CD4-positive, CD25-positive, alpha-beta regulatory T cell (primary cell): ENCODE measurements around the gene IL31. TPM values are rescaled to one million over a fixed set of nuclear protein-coding genes. Genes with fewer than 3 reads are reported as not detected.

Experiments used
- ATAC-seq, 2 donors: fragments of 150-1000 bp; cut with Tn5 transposase; one replicate each; pipeline ENCODE4 v1.10.0; 2021; ENCODE audit warnings: low read depth in 2 of 2, moderate number of reproducible peaks in 2 of 2, moderate library complexity in 1 of 2
- DNase-seq, 3 donors: peaks; one replicate each; pipeline versions ENCODE4 v3.0.0 to v3.0.0-alpha.2; 2012 to 2022; ENCODE audit warnings: mixed read lengths in 1 of 3
- H3K27ac ChIP-seq: one replicate; pipeline ENCODE4 v1.7.0; 2013; ENCODE audit warnings: mild to moderate bottlenecking, low read length; ENCODE audit not compliant: insufficient read depth, poor library complexity, severe bottlenecking
- H3K27me3 ChIP-seq: one replicate; pipeline ENCODE4 v1.7.0; 2013; ENCODE audit warnings: low read length; ENCODE audit not compliant: control insufficient read depth, insufficient read depth
- H3K36me3 ChIP-seq: one replicate; pipeline ENCODE4 v1.7.0; 2013; ENCODE audit warnings: mild to moderate bottlenecking, low read length, moderate library complexity; ENCODE audit not compliant: control insufficient read depth, insufficient read depth
- H3K4me1 ChIP-seq: 2 replicates; pipeline ENCODE4 v1.7.0; 2013; ENCODE audit warnings: mild to moderate bottlenecking, low read length; ENCODE audit not compliant: insufficient read depth, control insufficient read depth, poor library complexity, severe bottlenecking
- H3K4me3 ChIP-seq: one replicate; pipeline ENCODE4 v1.7.0; 2013; ENCODE audit warnings: low read depth, mild to moderate bottlenecking, low read length, moderate library complexity
- H3K9me3 ChIP-seq, 2 experiments: 1 replicate in 1 of 2; 2 replicates in 1 of 2; pipeline ENCODE4 v1.7.0; 2013; ENCODE audit warnings: low read length in 2 of 2, mild to moderate bottlenecking in 1 of 2, moderate library complexity in 1 of 2; ENCODE audit not compliant: control insufficient read depth in 2 of 2
- H3K27ac Mint-ChIP-seq, 3 donors: one replicate each; pipeline ENCODE4 v1.8.0; 2020 to 2022; ENCODE audit warnings: mild to moderate bottlenecking in 3 of 3, mixed read lengths in 3 of 3, moderate library complexity in 2 of 3
- H3K27me3 Mint-ChIP-seq: one replicate; pipeline ENCODE4 v1.8.0; 2022; ENCODE audit warnings: mild to moderate bottlenecking, mixed read lengths
- H3K36me3 Mint-ChIP-seq: one replicate; pipeline ENCODE4 v1.8.0; 2020; ENCODE audit warnings: mixed read lengths
- H3K4me1 Mint-ChIP-seq, 4 donors: one replicate each; pipeline ENCODE4 v1.8.0; 2020 to 2022; ENCODE audit warnings: mixed read lengths in 4 of 4, mild to moderate bottlenecking in 1 of 4
- H3K4me3 Mint-ChIP-seq, 4 donors: one replicate each; pipeline ENCODE4 v1.8.0; 2020 to 2022; ENCODE audit warnings: mild to moderate bottlenecking in 4 of 4, mixed read lengths in 4 of 4, moderate library complexity in 3 of 4
- H3K9me3 Mint-ChIP-seq, 7 donors: one replicate each; pipeline ENCODE4 v1.8.0; 2020 to 2022; ENCODE audit warnings: mixed read lengths in 7 of 7, mild to moderate bottlenecking in 3 of 7, moderate library complexity in 2 of 7
- polyA plus RNA-seq, 4 donors: library from polyadenylated mRNA; unstranded; fragments of 300-500 nt; fragmentation: Illumina TruSeq; gene quantifications; one replicate each; pipeline ENCODE4 v1.2.3, GENCODE V29; 2021
- total RNA-seq: library from RNA; stranded (reverse); gene quantifications from one replicate; pipeline ENCODE4 v1.2.3, GENCODE V29; 2022

Gene IL31
- total and polyA plus RNA-seq, 5 donors from 2014 or later = not detected

DNA sequence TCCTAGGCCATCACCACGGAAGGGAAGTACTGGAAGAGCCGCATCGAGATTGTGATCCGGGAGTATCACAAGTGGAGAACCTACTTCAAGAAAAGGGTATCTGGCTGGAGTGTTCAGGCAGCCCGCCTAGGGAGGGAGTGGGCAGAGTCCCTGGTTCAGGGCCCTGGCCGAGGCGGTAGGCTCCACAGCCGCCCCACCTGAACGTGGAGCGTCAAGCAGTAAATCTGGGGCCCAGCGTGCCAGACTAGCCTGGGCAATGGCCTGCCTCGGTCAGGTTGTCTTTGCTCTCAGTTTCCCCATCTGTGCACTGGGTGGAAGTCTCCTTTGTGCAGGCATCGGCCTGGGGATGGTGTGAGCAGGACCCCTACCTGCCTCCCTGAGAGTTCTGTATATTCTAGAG, 44.9 kb downstream of the IL31 start:
- Histone ChIP-seq H3K9me3 (no peaks in the 10 kb centered on the region), H3K27ac (no peak overlapping the region), H3K4me1 (no peaks in the 10 kb centered on the region), H3K4me3 (no peak overlapping the region), H3K27me3 (no peaks in the 10 kb centered on the region), H3K36me3 (peaks cover 61% of the 10 kb centered on the region)
- Mint-ChIP-seq H3K9me3 (no peaks in the 10 kb centered on the region), H3K27ac (no peak overlapping the region), H3K27me3 (no peaks in the 10 kb centered on the region), H3K4me3 (no peak overlapping the region), H3K36me3 (peaks cover 10% of the 10 kb centered on the region), H3K4me1 (peaks cover 0 to 6% (median 5%) of the 10 kb centered on the region in 4 donors)
- DNase-seq = no peak
- no peak for ATAC-seq

DNA sequence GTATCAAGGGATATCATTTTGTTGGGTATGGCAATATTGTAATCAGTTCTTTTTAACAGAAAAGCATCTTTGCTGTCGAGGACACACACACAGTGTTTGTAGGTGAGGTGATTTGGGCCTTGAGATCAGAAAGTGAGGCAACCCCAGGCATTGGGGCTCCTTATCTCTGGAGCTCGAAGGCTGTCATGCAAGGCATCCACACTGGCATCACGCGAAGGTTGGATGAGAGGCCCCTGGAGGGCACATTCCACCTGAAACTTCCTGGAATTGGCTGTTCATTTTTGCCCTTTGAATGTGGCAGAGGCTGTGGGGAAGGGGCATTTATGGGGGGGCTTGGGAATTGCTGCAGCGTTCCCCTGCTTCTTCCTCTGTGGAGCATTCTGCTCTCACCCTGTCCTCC, 45.5 kb downstream of the IL31 start:
- H3K9me3 Mint-ChIP-seq = no peaks in the 10 kb centered on the region
- no peak for ATAC-seq

DNA sequence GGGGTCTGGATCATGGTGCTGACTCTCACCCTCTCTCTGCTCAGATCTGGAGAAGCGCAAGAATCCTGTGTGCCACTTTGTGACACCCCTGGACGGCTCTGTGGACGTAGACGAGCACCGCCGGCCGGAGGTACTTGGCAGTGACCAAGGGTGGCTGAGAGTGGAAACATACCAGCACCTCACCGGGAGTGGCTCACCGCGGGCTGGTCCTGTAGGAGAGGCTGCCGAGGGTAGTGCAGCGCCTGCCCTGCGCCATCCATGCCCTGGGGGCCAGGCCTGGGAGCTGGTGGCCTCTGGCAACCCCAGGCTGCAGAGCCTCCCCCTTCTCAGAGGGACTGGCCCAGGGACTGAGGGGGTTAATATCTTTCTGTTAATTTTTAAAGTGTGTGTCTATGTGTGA, 46.2 kb downstream of the IL31 start:
- Mint-ChIP-seq H3K27ac (no peak overlapping the region), H3K4me3 (no peak overlapping the region), H3K36me3 (peaks cover 5% of the 10 kb centered on the region), H3K4me1 (peaks cover 5 to 17% (median 10%) of the 10 kb centered on the region in 4 donors), H3K27me3 (no peaks in the 10 kb centered on the region), H3K9me3 (no peaks in the 10 kb centered on the region)
- Histone ChIP-seq H3K36me3 (peaks cover 49% of the 10 kb centered on the region), H3K27me3 (no peaks in the 10 kb centered on the region), H3K4me3 (no peak overlapping the region), H3K27ac (no peak overlapping the region), H3K4me1 (peaks cover 6% of the 10 kb centered on the region), H3K9me3 (no peaks in the 10 kb centered on the region)
- no peak for ATAC-seq
- DNase-seq = no peak

More for the DNA sequence above, 45.5 kb downstream of the IL31 start:
- Histone ChIP-seq H3K4me1 (no peaks in the 10 kb centered on the region), H3K9me3 (no peaks in the 10 kb centered on the region), H3K27me3 (no peaks in the 10 kb centered on the region), H3K27ac (no peak overlapping the region), H3K4me3 (no peak overlapping the region), H3K36me3 (peaks cover 55% of the 10 kb centered on the region)
- H3K4me1 Mint-ChIP-seq = peaks cover 0 to 11% (median 5%) of the 10 kb centered on the region in 4 donors
- peaks cover 5% of the 10 kb centered on the region for H3K36me3 Mint-ChIP-seq
- no peaks in the 10 kb centered on the region for H3K27me3 Mint-ChIP-seq
- no peak overlapping the region for H3K27ac Mint-ChIP-seq
- H3K4me3 Mint-ChIP-seq = no peak overlapping the region
- no peak for DNase-seq

DNA sequence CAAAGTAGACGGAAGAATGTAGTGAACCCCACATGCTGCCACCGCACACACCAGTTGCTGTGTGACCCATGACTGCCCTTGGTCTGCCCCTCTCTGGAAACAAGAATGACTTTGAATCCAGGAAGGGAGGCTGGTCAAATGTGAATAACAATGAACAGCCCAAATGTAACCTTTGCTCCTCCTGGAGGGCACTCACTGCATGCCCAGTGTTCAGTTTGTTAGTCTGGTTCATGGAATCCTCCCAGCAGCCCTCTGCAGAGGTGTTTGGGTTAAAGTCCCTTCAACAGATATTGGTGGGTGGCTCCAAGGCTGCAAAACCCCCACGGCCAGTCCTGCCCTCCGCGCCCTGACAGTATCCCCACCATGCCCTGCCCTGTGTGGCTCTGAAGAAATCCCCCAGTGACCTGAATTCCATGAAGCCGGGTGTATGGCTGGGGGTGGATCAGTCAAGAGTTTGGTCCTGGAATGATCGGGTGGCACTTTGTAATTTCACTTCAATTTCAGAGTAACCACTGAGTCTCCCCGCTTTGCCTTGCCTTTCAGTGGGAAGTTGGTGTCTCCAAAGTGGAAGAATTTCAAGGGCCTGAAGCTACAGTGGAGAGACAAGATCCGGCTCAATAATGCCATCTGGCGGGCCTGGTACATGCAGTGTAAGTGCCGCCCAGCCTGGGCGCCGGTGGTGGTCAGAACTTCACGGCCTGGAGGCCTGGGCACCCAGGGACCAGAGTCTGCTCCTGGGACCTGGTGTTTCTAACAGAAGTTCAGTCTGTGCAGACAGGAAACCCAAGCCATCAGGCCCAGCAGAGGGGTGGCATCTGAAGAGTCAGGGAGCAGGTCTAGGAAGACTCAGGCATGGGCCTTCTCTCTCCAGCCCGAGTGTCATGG, 47.1 kb downstream of the IL31 start:
- ATAC-seq = no peak
- Histone ChIP-seq H3K36me3 (peaks cover 43% of the 10 kb centered on the region), H3K9me3 (no peaks in the 10 kb centered on the region), H3K27ac (no peak overlapping the region), H3K27me3 (no peaks in the 10 kb centered on the region), H3K4me3 (no peak overlapping the region), H3K4me1 (peaks cover 8% of the 10 kb centered on the region)
- peaks cover 6 to 20% (median 13%) of the 10 kb centered on the region in 4 donors for H3K4me1 Mint-ChIP-seq
- H3K27me3 Mint-ChIP-seq = no peaks in the 10 kb centered on the region
- H3K9me3 Mint-ChIP-seq = no peaks in the 10 kb centered on the region
- DNase-seq = no peak
- H3K27ac Mint-ChIP-seq = peak overlapping the region in 2 of 3 donors; percentile 12 to 59
- H3K4me3 Mint-ChIP-seq = no peak overlapping the region
- peaks cover 5% of the 10 kb centered on the region for H3K36me3 Mint-ChIP-seq

DNA sequence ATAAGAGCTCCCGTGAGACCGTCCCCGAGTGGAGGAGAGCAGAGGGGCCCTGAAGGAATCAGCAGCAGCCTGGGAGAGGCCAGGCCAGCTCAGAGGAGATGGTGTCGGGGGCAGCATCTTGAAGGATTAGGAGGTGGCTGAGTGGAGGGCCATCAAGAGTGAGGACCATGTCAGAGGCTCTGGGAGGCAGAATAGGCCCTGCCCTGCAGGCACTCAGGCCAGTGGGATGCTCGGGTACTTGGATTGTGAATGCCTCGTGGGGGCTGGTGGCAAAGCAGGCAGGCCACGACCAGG, 47.7 kb downstream of the IL31 start:
- Mint-ChIP-seq H3K27me3 (no peaks in the 10 kb centered on the region), H3K4me3 (no peak overlapping the region), H3K9me3 (no peaks in the 10 kb centered on the region), H3K36me3 (peaks cover 5% of the 10 kb centered on the region), H3K27ac (peak overlapping the region in 1 of 3 donors; percentile 52), H3K4me1 (peaks cover 9 to 27% (median 18%) of the 10 kb centered on the region in 4 donors)
- Histone ChIP-seq H3K27ac (no peak overlapping the region), H3K9me3 (no peaks in the 10 kb centered on the region), H3K27me3 (no peaks in the 10 kb centered on the region), H3K4me3 (no peak overlapping the region), H3K4me1 (peaks cover 13% of the 10 kb centered on the region), H3K36me3 (peaks cover 39% of the 10 kb centered on the region)
- ATAC-seq (no peak), DNase-seq (no peak)

DNA sequence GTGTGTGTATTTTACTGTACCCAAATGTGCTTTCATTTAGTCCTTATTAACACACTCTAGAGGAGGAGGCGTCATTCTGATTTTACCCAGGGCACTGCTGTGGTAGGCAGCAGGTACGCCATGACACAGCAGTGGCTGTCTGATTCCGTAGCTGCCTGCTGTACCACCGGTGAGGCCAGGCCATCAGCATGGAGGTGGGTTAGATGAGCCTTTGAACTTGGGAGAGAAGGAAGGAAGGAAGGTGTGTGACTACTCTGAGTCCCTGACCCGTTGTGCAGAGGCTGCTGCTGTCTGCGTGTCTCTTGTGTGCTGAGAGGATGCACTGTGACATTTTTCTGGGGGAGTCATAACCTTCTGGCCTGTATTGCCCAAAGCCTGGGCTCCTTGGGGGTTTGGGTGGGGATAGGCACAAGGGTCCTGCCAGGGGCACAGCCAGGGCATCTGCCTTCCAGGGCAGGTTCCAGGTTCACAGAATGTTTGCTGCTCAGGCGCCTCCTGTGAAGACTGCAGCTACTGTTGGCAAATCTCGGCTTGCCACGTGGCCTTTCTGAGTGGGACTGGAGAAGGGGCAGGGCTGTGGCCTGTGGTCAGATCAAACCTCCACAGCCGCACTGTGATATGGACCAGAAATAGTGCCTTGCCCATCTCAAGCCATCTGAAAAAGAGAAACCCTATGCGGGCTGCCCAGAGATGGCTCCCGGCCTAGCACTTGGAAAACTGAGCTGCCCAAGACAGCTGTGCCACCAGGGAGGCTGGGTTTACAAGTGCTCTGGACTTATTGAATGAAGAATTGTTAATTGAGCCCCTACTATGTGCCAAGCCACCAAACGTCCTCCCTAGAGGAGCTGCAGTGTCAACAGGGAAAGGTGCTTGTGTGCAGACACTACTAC, 48.3 kb downstream of the IL31 start:
- DNase-seq (no peak), ATAC-seq (no peak)
- Mint-ChIP-seq H3K4me3 (no peak overlapping the region), H3K27ac (peak overlapping the region in 2 of 3 donors; percentile 52 to 71), H3K9me3 (no peaks in the 10 kb centered on the region), H3K4me1 (peaks cover 9 to 28% (median 18%) of the 10 kb centered on the region in 4 donors), H3K36me3 (peaks cover 5% of the 10 kb centered on the region), H3K27me3 (no peaks in the 10 kb centered on the region)
- H3K36me3 ChIP-seq = peaks cover 34% of the 10 kb centered on the region
- no peak overlapping the region for H3K4me3 ChIP-seq
- no peak overlapping the region for H3K27ac ChIP-seq
- H3K27me3 ChIP-seq = no peaks in the 10 kb centered on the region
- H3K4me1 ChIP-seq = peaks cover 13% of the 10 kb centered on the region
- no peaks in the 10 kb centered on the region for H3K9me3 ChIP-seq

DNA sequence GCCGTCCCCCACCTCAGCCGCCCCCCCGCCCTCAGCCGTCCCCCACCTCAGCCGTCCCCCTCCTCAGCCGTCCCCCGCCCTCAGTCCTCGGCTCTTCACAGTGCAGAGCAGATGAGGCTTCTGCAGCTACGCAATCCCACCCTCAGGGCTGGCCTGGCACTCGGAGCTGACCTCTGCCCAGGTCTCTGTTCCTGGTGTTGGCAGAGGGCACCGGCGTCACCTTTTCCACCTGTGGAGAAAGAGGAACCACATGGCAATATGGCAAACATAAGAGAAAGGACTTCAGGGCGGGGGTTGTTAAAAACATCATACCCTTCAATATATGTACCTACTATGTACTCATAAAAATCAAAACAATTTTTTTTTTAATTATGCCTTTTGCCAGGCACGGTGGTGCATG, 49.7 kb downstream of the IL31 start:
- no peak overlapping the region for H3K27ac ChIP-seq
- Mint-ChIP-seq H3K27me3 (no peaks in the 10 kb centered on the region), H3K36me3 (peaks cover 5% of the 10 kb centered on the region), H3K4me1 (peaks cover 9 to 35% (median 24%) of the 10 kb centered on the region in 4 donors), H3K4me3 (no peak overlapping the region), H3K9me3 (no peaks in the 10 kb centered on the region), H3K27ac (no peak overlapping the region)
- ATAC-seq (no peak), DNase-seq (no peak)
- H3K4me3 ChIP-seq = no peak overlapping the region
- H3K9me3 ChIP-seq = no peaks in the 10 kb centered on the region
- peaks cover 13% of the 10 kb centered on the region for H3K4me1 ChIP-seq
- no peaks in the 10 kb centered on the region for H3K27me3 ChIP-seq
- H3K36me3 ChIP-seq = peaks cover 21% of the 10 kb centered on the region
